ENCODE measurements around the gene DDX1.
A peak's percentile ranks its signal among the peaks of the same experiment; 100 is the strongest.

The DDX1 gene

DNA sequence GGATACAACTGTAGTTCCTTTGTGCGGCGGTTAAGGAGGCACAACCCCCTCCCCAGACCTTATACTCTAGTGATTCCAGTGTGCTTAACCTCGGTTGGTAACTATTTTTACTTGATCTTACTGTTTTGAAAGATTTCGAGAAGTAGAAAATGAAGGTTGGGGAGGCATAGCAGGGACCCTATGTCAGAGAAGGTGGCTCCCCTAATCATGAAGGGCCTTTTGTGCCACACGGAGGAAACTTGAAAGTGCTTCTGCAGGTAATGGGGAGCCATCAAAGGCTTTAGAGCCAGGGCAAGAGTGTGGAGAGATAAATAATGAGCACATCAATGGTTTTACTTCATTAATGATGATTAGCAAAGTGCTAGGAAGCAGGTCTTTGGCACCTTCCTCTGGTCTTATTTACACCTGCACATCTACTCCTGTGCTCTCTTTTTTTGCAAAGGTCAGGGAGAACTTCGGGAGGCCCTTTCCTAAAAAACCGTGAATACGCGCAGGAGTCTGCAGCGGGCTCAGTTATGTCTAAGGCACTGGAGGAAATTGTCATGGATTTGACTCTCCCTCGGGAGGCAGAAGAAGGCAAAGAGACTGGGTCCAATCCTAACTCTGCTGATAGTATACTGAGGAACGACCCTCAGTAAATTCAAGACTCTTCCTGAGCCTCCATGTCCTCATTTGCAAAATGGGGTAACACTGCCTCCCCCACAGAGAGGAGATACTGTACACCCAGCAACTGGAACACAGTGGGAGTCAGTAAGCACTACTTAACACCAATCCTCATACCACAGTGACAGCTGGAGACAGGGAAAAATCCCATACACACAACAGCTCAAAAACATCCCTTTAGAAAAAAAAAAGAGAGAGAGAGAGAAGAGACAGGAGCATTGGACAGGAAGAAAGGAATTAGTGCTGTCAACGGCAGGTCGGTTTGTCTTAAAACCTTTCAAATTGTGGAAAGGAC, 81.6 kb downstream of the DDX1 start:
- Histone ChIP-seq H3K36me3 (ENCODE audit: control insufficient read depth in 5 of 5, insufficient read depth in 5 of 5, low read length in 5 of 5) (no peaks in the 10 kb centered on the region), H3K9me3 (ENCODE audit: control insufficient read depth in 5 of 5, low read length in 5 of 5) (no peaks in the 10 kb centered on the region), H3K27me3 (ENCODE audit: control insufficient read depth in 5 of 5, insufficient read depth in 4 of 5, low read length in 5 of 5) (no peaks in the 10 kb centered on the region), H3K4me1 (ENCODE audit: control insufficient read depth in 5 of 5, insufficient read depth in 5 of 5, low read length in 5 of 5) (peaks cover 5 to 26% (median 21%) of the 10 kb centered on the region in 5 donors), H3K4me3 (ENCODE audit: low read depth in 1 of 5, low read length in 5 of 5) (no peak overlapping the region), H3K27ac (ENCODE audit: low read depth, low read length) (no peak overlapping the region), H3K9ac (ENCODE audit: low read length in 5 of 5) (no peak overlapping the region)

DNA sequence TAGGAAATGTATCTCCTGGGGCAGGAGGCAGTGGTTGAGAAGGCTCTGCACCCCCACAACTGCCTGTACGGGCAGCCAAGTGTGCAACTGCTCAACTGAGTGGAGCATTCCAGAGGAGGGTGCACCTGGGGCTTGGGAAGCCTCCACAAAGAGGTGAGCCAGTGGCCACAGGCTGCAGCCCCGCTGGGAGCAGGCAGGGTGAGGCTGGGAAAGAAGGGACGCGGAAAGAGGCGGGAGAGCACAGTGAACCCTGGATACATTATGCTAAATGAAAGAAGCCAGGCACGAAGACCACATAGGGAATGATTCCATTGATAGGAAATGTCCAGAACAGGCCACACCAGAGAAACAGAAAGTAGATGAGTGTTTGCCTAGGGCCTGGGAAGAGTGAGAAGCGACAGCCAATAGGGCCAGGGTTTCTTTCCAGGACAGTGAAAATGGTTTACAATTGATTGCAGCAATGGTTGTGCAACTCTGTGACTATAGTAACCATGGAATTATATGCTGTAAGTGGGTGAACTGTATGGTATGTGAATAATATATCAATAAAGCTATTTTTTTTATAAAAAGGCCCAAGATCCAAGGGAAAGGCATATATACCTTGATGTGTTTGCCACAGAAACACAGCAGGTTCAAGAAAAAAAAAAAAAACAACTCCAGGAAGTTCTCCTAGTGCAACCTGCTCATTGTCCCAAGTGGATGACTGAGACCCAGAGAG, 82.4 kb downstream of the DDX1 start:
- H3K9me3 ChIP-seq (ENCODE audit: control insufficient read depth in 5 of 5, low read length in 5 of 5), result no peaks in the 10 kb centered on the region
- peaks cover 5 to 19% (median 15%) of the 10 kb centered on the region in 5 donors for H3K4me1 ChIP-seq (ENCODE audit: control insufficient read depth in 5 of 5, insufficient read depth in 5 of 5, low read length in 5 of 5)
- H3K9ac ChIP-seq (ENCODE audit: low read length in 5 of 5), result no peak overlapping the region
- no peaks in the 10 kb centered on the region for H3K27me3 ChIP-seq (ENCODE audit: control insufficient read depth in 5 of 5, insufficient read depth in 4 of 5, low read length in 5 of 5)
- H3K27ac ChIP-seq (ENCODE audit: low read depth, low read length), result no peak overlapping the region
- H3K36me3 ChIP-seq (ENCODE audit: control insufficient read depth in 5 of 5, insufficient read depth in 5 of 5, low read length in 5 of 5), result no peaks in the 10 kb centered on the region
- H3K4me3 ChIP-seq (ENCODE audit: low read depth in 1 of 5, low read length in 5 of 5), result no peak overlapping the region

DNA sequence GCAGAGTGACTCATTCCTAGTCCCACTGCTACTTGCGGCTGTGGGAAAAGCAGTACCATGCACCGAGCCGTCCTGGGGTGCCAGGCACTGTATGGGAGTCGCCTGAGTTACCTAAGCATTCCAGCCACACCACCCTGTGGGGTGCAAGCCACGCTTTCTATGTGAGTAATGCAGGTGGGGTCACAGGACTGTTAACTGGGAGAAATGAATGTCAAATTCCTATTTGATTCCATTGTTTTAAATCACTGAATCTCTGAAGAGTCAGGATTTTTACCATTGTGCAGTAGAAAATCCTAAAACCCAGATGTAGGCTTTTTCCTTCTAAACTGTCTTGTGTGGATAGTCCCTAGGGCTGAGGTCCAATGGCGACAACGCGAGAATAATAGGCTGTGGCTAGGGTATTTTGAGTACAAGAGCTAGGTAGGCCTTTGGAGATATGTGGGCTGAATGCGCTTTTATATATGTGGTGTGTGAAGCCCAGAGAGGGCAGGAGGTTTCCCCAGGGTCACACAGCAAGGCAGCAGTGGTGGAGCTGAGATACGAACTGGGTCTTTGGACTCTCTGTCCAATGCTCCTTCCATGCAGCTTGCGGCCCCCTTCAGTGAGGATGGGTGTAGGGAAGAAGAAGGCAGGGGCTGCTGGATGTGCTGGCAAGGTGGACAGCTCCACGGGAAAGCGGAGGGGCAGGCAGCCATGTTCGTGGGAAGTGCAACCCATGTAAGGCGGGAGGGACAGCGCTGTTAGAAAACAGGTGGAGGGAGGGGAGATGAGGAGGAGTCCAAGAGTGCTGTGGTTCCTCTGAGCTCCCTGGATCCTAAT, 83.2 kb downstream of the DDX1 start:
- Histone ChIP-seq H3K27me3 (ENCODE audit: control insufficient read depth in 5 of 5, insufficient read depth in 4 of 5, low read length in 5 of 5) (no peaks in the 10 kb centered on the region), H3K4me3 (ENCODE audit: low read depth in 1 of 5, low read length in 5 of 5) (no peak overlapping the region), H3K4me1 (ENCODE audit: control insufficient read depth in 5 of 5, insufficient read depth in 5 of 5, low read length in 5 of 5) (peaks cover 5 to 19% (median 15%) of the 10 kb centered on the region in 5 donors), H3K36me3 (ENCODE audit: control insufficient read depth in 5 of 5, insufficient read depth in 5 of 5, low read length in 5 of 5) (no peaks in the 10 kb centered on the region), H3K27ac (ENCODE audit: low read depth, low read length) (no peak overlapping the region), H3K9ac (ENCODE audit: low read length in 5 of 5) (no peak overlapping the region), H3K9me3 (ENCODE audit: control insufficient read depth in 5 of 5, low read length in 5 of 5) (peaks cover 0 to 4% (median 3%) of the 10 kb centered on the region in 5 donors)

DNA sequence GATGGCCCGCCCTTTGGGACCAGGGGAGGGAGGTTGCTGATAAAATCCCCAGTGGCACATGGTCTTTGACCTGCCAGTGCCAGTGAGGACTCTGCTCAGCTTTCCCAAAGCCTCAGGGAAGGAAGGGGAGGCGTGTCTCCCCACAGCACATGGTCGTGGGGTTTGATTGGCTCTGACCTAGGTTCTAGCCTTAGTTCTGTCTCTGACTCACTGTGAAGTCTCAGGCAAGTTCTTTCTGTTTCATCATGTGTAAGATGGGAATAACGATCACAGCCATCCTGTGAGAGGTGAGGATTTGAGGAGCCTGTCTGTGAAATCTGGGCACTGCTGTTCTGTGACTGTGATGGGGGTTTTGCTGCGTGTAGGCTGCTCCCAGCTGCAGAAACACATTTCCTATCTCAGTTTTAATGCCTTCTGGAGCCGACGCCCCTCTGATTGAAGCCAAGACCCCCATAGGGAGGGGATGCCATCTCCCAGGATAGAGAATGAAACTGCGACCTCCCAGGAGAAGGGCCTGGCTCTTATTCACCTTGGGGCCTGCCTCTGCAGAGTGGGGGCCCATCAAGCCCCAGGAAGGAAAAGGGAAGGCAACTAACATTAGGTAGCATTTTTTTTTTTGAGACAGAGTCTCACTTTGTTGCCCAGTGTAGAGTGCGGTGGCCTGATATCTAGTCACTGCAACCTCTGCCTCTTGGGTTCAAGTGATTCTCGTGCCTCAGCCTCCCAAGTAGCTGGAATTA, 84.0 kb downstream of the DDX1 start:
- Histone ChIP-seq H3K27ac (ENCODE audit: low read depth, low read length) (no peak overlapping the region), H3K4me1 (ENCODE audit: control insufficient read depth in 5 of 5, insufficient read depth in 5 of 5, low read length in 5 of 5) (peaks cover 5 to 19% (median 15%) of the 10 kb centered on the region in 5 donors), H3K27me3 (ENCODE audit: control insufficient read depth in 5 of 5, insufficient read depth in 4 of 5, low read length in 5 of 5) (no peaks in the 10 kb centered on the region), H3K36me3 (ENCODE audit: control insufficient read depth in 5 of 5, insufficient read depth in 5 of 5, low read length in 5 of 5) (no peaks in the 10 kb centered on the region), H3K4me3 (ENCODE audit: low read depth in 1 of 5, low read length in 5 of 5) (no peak overlapping the region), H3K9me3 (ENCODE audit: control insufficient read depth in 5 of 5, low read length in 5 of 5) (peaks cover 0 to 4% (median 3%) of the 10 kb centered on the region in 5 donors), H3K9ac (ENCODE audit: low read length in 5 of 5) (no peak overlapping the region)

DNA sequence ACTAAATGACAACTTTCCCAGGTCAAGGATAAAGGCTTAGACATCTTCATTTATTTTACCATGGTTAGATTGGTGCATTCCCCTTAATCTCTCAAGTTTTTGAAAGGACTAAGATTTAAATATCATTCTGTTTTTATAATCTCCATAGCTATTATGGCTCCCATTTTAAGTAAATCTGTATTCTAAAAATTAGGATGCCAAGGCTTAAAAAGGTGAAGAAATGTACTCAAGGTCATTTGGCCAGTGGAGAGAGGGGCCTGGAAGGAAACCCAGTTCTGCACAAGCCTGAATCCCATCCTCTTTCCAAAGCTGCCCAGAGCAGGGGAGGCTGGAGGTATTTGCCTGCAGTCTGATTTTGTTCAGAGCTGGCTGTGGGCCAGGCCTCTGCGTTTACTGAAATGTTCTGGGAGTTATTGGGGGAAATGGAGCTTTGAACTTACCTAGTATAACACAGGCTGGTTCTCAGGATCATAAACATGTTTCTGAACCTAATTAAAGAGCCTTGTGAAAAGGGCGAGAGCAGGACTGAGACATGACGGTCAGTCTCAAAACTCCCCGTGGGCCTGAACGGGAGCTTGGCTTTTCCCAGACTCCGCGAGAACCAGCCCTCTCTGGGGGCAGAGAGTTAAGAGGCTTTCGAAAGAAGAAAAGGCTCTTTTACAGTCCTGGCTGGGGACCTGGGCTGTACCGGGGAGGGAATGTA, 85.6 kb downstream of the DDX1 start:
- H3K36me3 ChIP-seq (ENCODE audit: control insufficient read depth in 5 of 5, insufficient read depth in 5 of 5, low read length in 5 of 5), result no peaks in the 10 kb centered on the region
- no peak overlapping the region for H3K27ac ChIP-seq (ENCODE audit: low read depth, low read length)
- peaks cover 0 to 4% (median 3%) of the 10 kb centered on the region in 5 donors for H3K9me3 ChIP-seq (ENCODE audit: control insufficient read depth in 5 of 5, low read length in 5 of 5)
- peak overlapping the region in 2 of 5 donors; percentile 62 to 71 for H3K9ac ChIP-seq (ENCODE audit: low read length in 5 of 5)
- peak overlapping the region in 3 of 5 donors; percentile 12 to 65 (median 25) for H3K4me3 ChIP-seq (ENCODE audit: low read depth in 1 of 5, low read length in 5 of 5)
- H3K27me3 ChIP-seq (ENCODE audit: control insufficient read depth in 5 of 5, insufficient read depth in 4 of 5, low read length in 5 of 5), result no peaks in the 10 kb centered on the region
- H3K4me1 ChIP-seq (ENCODE audit: control insufficient read depth in 5 of 5, insufficient read depth in 5 of 5, low read length in 5 of 5), result peaks cover 5 to 24% (median 21%) of the 10 kb centered on the region in 5 donors

DNA sequence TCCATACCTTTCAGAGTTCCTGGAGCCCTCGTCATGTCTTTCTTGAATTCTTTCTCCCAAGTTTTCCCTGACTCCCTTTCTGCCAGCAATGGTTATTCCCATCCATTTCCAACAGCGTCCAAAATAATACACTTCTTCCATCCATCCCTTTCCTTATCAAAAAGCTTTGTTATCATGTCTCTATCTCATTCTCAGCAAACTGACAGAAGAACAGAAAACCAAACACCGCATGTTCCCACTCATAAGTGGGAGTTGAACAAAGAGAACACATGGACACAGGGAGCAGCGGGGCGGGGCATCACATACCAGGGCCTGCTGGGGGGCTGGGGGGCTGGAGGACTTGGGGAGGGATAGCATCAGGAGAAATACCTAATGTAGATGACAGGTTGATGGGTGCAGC, 86.7 kb downstream of the DDX1 start:
- H3K36me3 ChIP-seq (ENCODE audit: control insufficient read depth in 5 of 5, insufficient read depth in 5 of 5, low read length in 5 of 5), result no peaks in the 10 kb centered on the region
- peaks cover 0 to 4% (median 3%) of the 10 kb centered on the region in 5 donors for H3K9me3 ChIP-seq (ENCODE audit: control insufficient read depth in 5 of 5, low read length in 5 of 5)
- H3K9ac ChIP-seq (ENCODE audit: low read length in 5 of 5), result peak overlapping the region in 1 of 5 donors; percentile 25
- peaks cover 5 to 27% (median 25%) of the 10 kb centered on the region in 5 donors for H3K4me1 ChIP-seq (ENCODE audit: control insufficient read depth in 5 of 5, insufficient read depth in 5 of 5, low read length in 5 of 5)
- no peaks in the 10 kb centered on the region for H3K27me3 ChIP-seq (ENCODE audit: control insufficient read depth in 5 of 5, insufficient read depth in 4 of 5, low read length in 5 of 5)
- no peak overlapping the region for H3K4me3 ChIP-seq (ENCODE audit: low read depth in 1 of 5, low read length in 5 of 5)
- no peak overlapping the region for H3K27ac ChIP-seq (ENCODE audit: low read depth, low read length)

DNA sequence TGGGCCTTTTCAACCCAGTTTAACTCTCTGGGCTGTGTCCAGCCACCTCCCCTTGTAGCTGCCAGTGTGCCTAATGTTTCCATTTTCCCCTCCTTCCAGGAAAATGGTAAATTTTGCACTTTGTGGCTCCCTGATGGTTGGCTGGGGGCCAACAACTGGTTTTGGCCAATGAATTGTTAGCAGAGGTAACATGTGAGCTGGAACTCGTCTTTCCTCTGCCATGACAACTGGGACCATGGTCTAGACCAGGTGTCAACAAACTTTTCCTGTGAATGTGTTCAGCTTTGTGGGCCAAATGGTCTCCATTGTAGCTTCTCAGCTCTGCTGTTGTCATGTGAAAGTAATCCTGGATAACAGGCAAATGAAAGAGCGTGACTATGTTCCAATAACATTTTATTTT, 87.2 kb downstream of the DDX1 start:
- H3K27ac ChIP-seq (ENCODE audit: low read depth, low read length), result no peak overlapping the region
- no peaks in the 10 kb centered on the region for H3K27me3 ChIP-seq (ENCODE audit: control insufficient read depth in 5 of 5, insufficient read depth in 4 of 5, low read length in 5 of 5)
- H3K4me1 ChIP-seq (ENCODE audit: control insufficient read depth in 5 of 5, insufficient read depth in 5 of 5, low read length in 5 of 5), result peaks cover 5 to 24% (median 19%) of the 10 kb centered on the region in 5 donors
- peaks cover 0 to 4% (median 3%) of the 10 kb centered on the region in 5 donors for H3K9me3 ChIP-seq (ENCODE audit: control insufficient read depth in 5 of 5, low read length in 5 of 5)
- H3K36me3 ChIP-seq (ENCODE audit: control insufficient read depth in 5 of 5, insufficient read depth in 5 of 5, low read length in 5 of 5), result no peaks in the 10 kb centered on the region
- no peak overlapping the region for H3K4me3 ChIP-seq (ENCODE audit: low read depth in 1 of 5, low read length in 5 of 5)
- H3K9ac ChIP-seq (ENCODE audit: low read length in 5 of 5), result no peak overlapping the region

DNA sequence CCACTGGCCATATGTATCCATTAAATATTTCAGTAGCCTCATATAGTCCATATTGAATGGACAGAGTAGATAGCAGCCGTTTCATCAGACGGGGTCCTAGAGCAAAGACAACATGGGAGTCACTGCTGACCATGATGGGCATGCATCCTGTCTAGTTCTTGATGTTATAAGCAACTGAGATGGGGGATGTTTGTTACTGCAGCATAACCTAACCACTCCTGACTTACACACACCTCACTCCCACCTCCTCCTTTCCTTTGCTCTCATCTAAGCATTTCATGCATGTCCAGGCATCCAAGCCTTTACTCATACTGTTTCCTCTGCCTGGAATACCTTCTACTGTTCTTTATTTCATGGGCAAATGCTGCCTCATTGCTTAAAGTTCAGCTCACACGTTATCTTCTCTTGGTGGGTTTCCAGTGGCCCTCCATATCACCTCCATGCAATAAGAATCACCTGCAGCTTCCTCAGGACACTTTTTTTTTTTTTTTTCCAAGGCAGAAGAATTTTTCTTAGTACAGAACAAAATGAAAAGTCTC, 87.8 kb downstream of the DDX1 start:
- H3K4me1 ChIP-seq (ENCODE audit: control insufficient read depth in 5 of 5, insufficient read depth in 5 of 5, low read length in 5 of 5), result peaks cover 5 to 21% (median 16%) of the 10 kb centered on the region in 5 donors
- H3K9me3 ChIP-seq (ENCODE audit: control insufficient read depth in 5 of 5, low read length in 5 of 5), result peaks cover 0 to 4% (median 3%) of the 10 kb centered on the region in 5 donors
- no peak overlapping the region for H3K4me3 ChIP-seq (ENCODE audit: low read depth in 1 of 5, low read length in 5 of 5)
- H3K27ac ChIP-seq (ENCODE audit: low read depth, low read length), result no peak overlapping the region
- no peaks in the 10 kb centered on the region for H3K36me3 ChIP-seq (ENCODE audit: control insufficient read depth in 5 of 5, insufficient read depth in 5 of 5, low read length in 5 of 5)
- H3K9ac ChIP-seq (ENCODE audit: low read length in 5 of 5), result no peak overlapping the region
- no peaks in the 10 kb centered on the region for H3K27me3 ChIP-seq (ENCODE audit: control insufficient read depth in 5 of 5, insufficient read depth in 4 of 5, low read length in 5 of 5)
